Testis (tissue), 2 donors: ENCODE measurements around the gene SARDH.

Experiments used
- POLR2A ChIP-seq: fragments of 450-650 bp; IDR thresholded peaks from one replicate; pipeline ENCODE4 v1.6.1; 2017; ENCODE audit warnings: antibody characterized with exemption, mild to moderate bottlenecking, moderate library complexity
- TF ChIP-seq, protein P1 (sequence below), 3 experiments: fragments of 450-650 bp in 2 of 3; fragments of 200-600 bp in 1 of 3; sonication (generic) in 1 of 3; IDR thresholded peaks; one replicate each; pipeline ENCODE4 v1.5.1; 2016 to 2019; ENCODE audit warnings: antibody characterized with exemption in 3 of 3, mild to moderate bottlenecking in 2 of 3, moderate library complexity in 1 of 3

DNA sequence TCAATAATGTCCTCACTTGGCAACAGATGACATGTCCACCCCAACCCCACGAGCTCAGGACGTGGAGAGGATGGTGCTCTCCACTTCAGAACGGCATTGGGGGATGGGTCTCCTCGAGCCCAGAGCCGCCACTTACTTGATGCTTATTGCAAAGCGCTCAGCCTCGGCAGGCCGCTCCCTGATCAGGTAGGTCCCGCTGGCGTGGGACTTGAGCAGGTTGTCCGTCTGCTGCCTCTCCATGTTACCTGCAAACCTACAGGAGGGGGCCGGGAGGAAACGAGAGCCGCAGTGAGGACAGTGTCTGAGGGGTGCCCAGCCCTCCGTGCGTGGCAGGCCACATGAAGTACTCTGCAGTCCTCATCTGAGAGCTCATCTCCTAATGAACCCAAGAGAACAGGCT lies 36.6 kb upstream of the SARDH start:
- TF ChIP-seq, protein P1, sequence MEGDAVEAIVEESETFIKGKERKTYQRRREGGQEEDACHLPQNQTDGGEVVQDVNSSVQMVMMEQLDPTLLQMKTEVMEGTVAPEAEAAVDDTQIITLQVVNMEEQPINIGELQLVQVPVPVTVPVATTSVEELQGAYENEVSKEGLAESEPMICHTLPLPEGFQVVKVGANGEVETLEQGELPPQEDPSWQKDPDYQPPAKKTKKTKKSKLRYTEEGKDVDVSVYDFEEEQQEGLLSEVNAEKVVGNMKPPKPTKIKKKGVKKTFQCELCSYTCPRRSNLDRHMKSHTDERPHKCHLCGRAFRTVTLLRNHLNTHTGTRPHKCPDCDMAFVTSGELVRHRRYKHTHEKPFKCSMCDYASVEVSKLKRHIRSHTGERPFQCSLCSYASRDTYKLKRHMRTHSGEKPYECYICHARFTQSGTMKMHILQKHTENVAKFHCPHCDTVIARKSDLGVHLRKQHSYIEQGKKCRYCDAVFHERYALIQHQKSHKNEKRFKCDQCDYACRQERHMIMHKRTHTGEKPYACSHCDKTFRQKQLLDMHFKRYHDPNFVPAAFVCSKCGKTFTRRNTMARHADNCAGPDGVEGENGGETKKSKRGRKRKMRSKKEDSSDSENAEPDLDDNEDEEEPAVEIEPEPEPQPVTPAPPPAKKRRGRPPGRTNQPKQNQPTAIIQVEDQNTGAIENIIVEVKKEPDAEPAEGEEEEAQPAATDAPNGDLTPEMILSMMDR (IDR thresholded peaks at IDR 0.05), result no peak
- TF ChIP-seq POLR2A, result no peak
